SK-N-SH treated with all-trans-retinoic acid at 6 μM for 48 hours (cell line): ENCODE measurements around the gene ORM2.

Source experiments
- ATAC-seq: fragments of 200-7000 bp; cut with Tn5 transposase; 3 replicates; pipeline ENCODE4 v1.9.1; 2020; ENCODE audit warnings: mild to moderate bottlenecking, moderate library complexity
- BACH2 ChIP-seq: fragments of 250-450 bp; sonication (Bioruptor Pico); IDR thresholded peaks from 2 replicates; pipeline ENCODE4 v1.9.0; 2021; ENCODE audit warnings: mild to moderate bottlenecking, borderline replicate concordance
- CREB5 ChIP-seq: fragments of 250-450 bp; sonication (Bioruptor Pico); IDR thresholded peaks from 2 replicates; pipeline ENCODE4 v1.5.1; 2020; ENCODE audit warnings: low read depth, mild to moderate bottlenecking, moderate library complexity
- CSRNP3 ChIP-seq: fragments of 250-450 bp; sonication (Bioruptor Pico); IDR thresholded peaks from 2 replicates; pipeline ENCODE4 v1.5.1; 2021; ENCODE audit warnings: mild to moderate bottlenecking, moderate library complexity
- ESRRG ChIP-seq: fragments of 250-450 bp; sonication (Bioruptor Pico); IDR thresholded peaks from 2 replicates; pipeline ENCODE4 v1.6.1; 2021; ENCODE audit warnings: mild to moderate bottlenecking
- GLIS3 ChIP-seq: fragments of 250-450 bp; sonication (Bioruptor Pico); IDR thresholded peaks from 2 replicates; pipeline ENCODE4 v1.5.0; 2020; ENCODE audit warnings: mild to moderate bottlenecking, moderate library complexity
- ISL1 ChIP-seq: fragments of 250-450 bp; sonication (Bioruptor Pico); IDR thresholded peaks from 2 replicates; pipeline ENCODE4 v2.1.2; 2022; ENCODE audit warnings: mild to moderate bottlenecking, moderate library complexity
- OSR1 ChIP-seq: fragments of 250-450 bp; sonication (Bioruptor Pico); IDR thresholded peaks from 2 replicates; pipeline ENCODE4 v1.8.0; 2022; ENCODE audit warnings: moderate library complexity, mild to moderate bottlenecking, inconsistent platforms
- PATZ1 ChIP-seq: fragments of 250-450 bp; sonication (Bioruptor Pico); IDR thresholded peaks from 2 replicates; pipeline ENCODE4 v1.8.0; 2020; ENCODE audit warnings: mild to moderate bottlenecking, moderate library complexity, borderline replicate concordance
- PPARA ChIP-seq: fragments of 250-450 bp; sonication (Bioruptor Pico); IDR thresholded peaks from 2 replicates; pipeline ENCODE4 v1.5.0; 2020; ENCODE audit warnings: mild to moderate bottlenecking, borderline replicate concordance
- RARB ChIP-seq: fragments of 250-450 bp; sonication (Bioruptor Pico); IDR thresholded peaks from 2 replicates; pipeline ENCODE4 v1.8.0; 2021; ENCODE audit warnings: mild to moderate bottlenecking, moderate library complexity
- TCF4 ChIP-seq: fragments of 250-450 bp; sonication (Bioruptor Pico); IDR thresholded peaks from 2 replicates; pipeline ENCODE4 v1.8.0; 2021; ENCODE audit warnings: mild to moderate bottlenecking, moderate library complexity, borderline replicate concordance
- TOX ChIP-seq: fragments of 250-450 bp; sonication (Bioruptor Pico); IDR thresholded peaks from 2 replicates; pipeline ENCODE4 v1.8.0; 2021; ENCODE audit warnings: mild to moderate bottlenecking, moderate library complexity, borderline replicate concordance
- TSHZ2 ChIP-seq: fragments of 250-450 bp; sonication (Bioruptor Pico); IDR thresholded peaks from 2 replicates; pipeline ENCODE4 v1.5.0; 2020; ENCODE audit warnings: mild to moderate bottlenecking, moderate library complexity
- ZC3H10 ChIP-seq: fragments of 250-450 bp; sonication (Bioruptor Pico); IDR thresholded peaks from 2 replicates; pipeline ENCODE4 v1.5.1; 2021; ENCODE audit warnings: mild to moderate bottlenecking, moderate library complexity
- ZFP3 ChIP-seq: fragments of 250-450 bp; sonication (Bioruptor Pico); IDR thresholded peaks from 2 replicates; pipeline ENCODE4 v1.5.0; 2020; ENCODE audit warnings: mild to moderate bottlenecking, moderate library complexity
- ZFP30 ChIP-seq: fragments of 450-650 bp; formaldehyde crosslinking; IDR thresholded peaks from 2 replicates; pipeline ENCODE4 v1.5.0; 2022; ENCODE audit warnings: mild to moderate bottlenecking, moderate library complexity
- ZNF565 ChIP-seq: fragments of 450-650 bp; formaldehyde crosslinking; conservative IDR thresholded peaks from 2 replicates; pipeline ENCODE4 v1.5.0; 2020; ENCODE audit warnings: low read depth, mild to moderate bottlenecking, moderate library complexity
- ZNF70 ChIP-seq: fragments of 450-650 bp; formaldehyde crosslinking; IDR thresholded peaks from 2 replicates; pipeline ENCODE4 v1.5.0; 2020; ENCODE audit warnings: mild to moderate bottlenecking, moderate library complexity

The ORM2 gene

GRCh38 chr9:114291886-114292590 lies 37.6 kb upstream of the ORM2 start (continued):
- no peak for TF ChIP-seq PPARA
- TF ChIP-seq ZFP3 (CRISPR knock-in tag): no peak
- no peak for TF ChIP-seq RARB (CRISPR knock-in tag)

- ATAC-seq: no peak
- TF ChIP-seq OSR1: no peak
- no peak for TF ChIP-seq BACH2 (CRISPR knock-in tag)
- TF ChIP-seq GLIS3 (CRISPR knock-in tag): no peak
- no peak for TF ChIP-seq CREB5 (CRISPR knock-in tag)
- no peak for TF ChIP-seq ZNF565 (CRISPR knock-in tag)
- TF ChIP-seq ZFP30 (CRISPR knock-in tag): no peak
- TF ChIP-seq ZFP3 (CRISPR knock-in tag): no peak
- TF ChIP-seq PPARA: no peak
- TF ChIP-seq CSRNP3 (CRISPR knock-in tag): no peak
- no peak for TF ChIP-seq ESRRG
- TF ChIP-seq TSHZ2 (CRISPR knock-in tag): no peak
- no peak for TF ChIP-seq ZNF70 (CRISPR knock-in tag)
- no peak for TF ChIP-seq TOX (CRISPR knock-in tag)
- TF ChIP-seq RARB (CRISPR knock-in tag): no peak
- TF ChIP-seq ISL1 (CRISPR knock-in tag): no peak
These were observed 35.0 kb upstream of the ORM2 start for GRCh38 chr9:114294664-114295063.

GRCh38 chr9:114296338-114296737 lies 33.3 kb upstream of the ORM2 start:
- TF ChIP-seq ZFP30 (CRISPR knock-in tag) (no peak), TCF4 (CRISPR knock-in tag) (no peak), ZC3H10 (CRISPR knock-in tag) (no peak), GLIS3 (CRISPR knock-in tag) (no peak), ZFP3 (CRISPR knock-in tag) (no peak), PATZ1 (CRISPR knock-in tag) (no peak), CREB5 (CRISPR knock-in tag) (no peak), ISL1 (CRISPR knock-in tag) (no peak), ZNF70 (CRISPR knock-in tag) (no peak)
- no peak for ATAC-seq
